Measurements from ENCODE around the gene TTLL8.

GRCh38 chr22:50078246-50078645 lies 20.1 kb upstream of the TTLL8 start:
- TF ChIP-seq POLR2AphosphoS5 (IDR thresholded peaks at IDR 0.05; ENCODE audit: borderline replicate concordance, low read depth, low read length) = no peak
- no peak for TF ChIP-seq EZH2 (IDR thresholded peaks at IDR 0.05)
